Erythroblast (primary cell): ENCODE results near the gene ALAS1.

ENCODE experiments used
- GATA1 ChIP-seq: IDR thresholded peaks from 2 replicates; pipeline ENCODE4 v1.6.1; 2011; ENCODE audit warnings: low read depth, mild to moderate bottlenecking, control low read depth, low read length, moderate library complexity
- POLR2A ChIP-seq: IDR thresholded peaks from 2 replicates; pipeline ENCODE4 v1.6.1; 2011; ENCODE audit warnings: mild to moderate bottlenecking, low read length

GRCh38 chr3:52216585-52217408, 18.8 kb downstream of the ALAS1 start:
- TF ChIP-seq POLR2A (no peak), GATA1 (no peak)
